ENCODE data around the gene KLHL29. TPM values are rescaled to one million over a fixed set of nuclear protein-coding genes. Genes with fewer than 3 reads are reported as not detected.

Gene KLHL29
- total RNA-seq, 1 experiment from 2014 or later = 2.6 TPM

GRCh38 chr2:23521060-23521459, 136.1 kb downstream of the KLHL29 start:
- TF ChIP-seq EZH2phosphoT487 (IDR thresholded peaks at IDR 0.05; ENCODE audit: borderline replicate concordance, low read length) = no peak
- Histone ChIP-seq H3K9me2 (replicated peaks; ENCODE audit: low read length) (no peaks in the 10 kb centered on the region), H3K27me3 (ENCODE audit: low read length) (no peaks in the 10 kb centered on the region), H3K36me3 (ENCODE audit: low read depth, low read length) (no peaks in the 10 kb centered on the region), H3K9ac (ENCODE audit: low read length) (no peak overlapping the region), H3K4me3 (ENCODE audit: low read length) (no peak overlapping the region), H3K9me3 (ENCODE audit: low read length) (no peaks in the 10 kb centered on the region), H3K27ac (ENCODE audit: low read length) (no peak overlapping the region), H3K4me1 (ENCODE audit: insufficient read depth, low read length) (peaks cover 4% of the 10 kb centered on the region; the same call in 1 of the 2 replicates), H3K4me2 (ENCODE audit: low read length) (no peak overlapping the region), H2AFZ (ENCODE audit: low read length) (no peak overlapping the region), H3K79me2 (ENCODE audit: low read length) (no peaks in the 10 kb centered on the region), H3F3A (ENCODE audit: low read length, unreplicated experiment) (no peaks in the 10 kb centered on the region), H4K20me1 (ENCODE audit: low read length) (no peaks in the 10 kb centered on the region)
- intact Hi-C loops (cut with micrococcal nuclease) = no loop called here
- ATAC-seq (no peak), DNase-seq (no peak)
- POLR2A ChIA-PET (ENCODE audit: unreplicated experiment) = no interaction called here
- no TSS peak for BruUV-seq (replicated peaks)
- CTCF ChIA-PET = no interaction called here

GRCh38 chr2:23522726-23523372, 137.9 kb downstream of the KLHL29 start:
- no peak for DNase-seq
- TF ChIP-seq EZH2phosphoT487 (IDR thresholded peaks at IDR 0.05; ENCODE audit: borderline replicate concordance, low read length) = no peak
- TF ChIP-seq EZH2 (IDR thresholded peaks at IDR 0.05; ENCODE audit: low read length, unreplicated experiment) = no peak
- TF ChIP-seq, protein P1, sequence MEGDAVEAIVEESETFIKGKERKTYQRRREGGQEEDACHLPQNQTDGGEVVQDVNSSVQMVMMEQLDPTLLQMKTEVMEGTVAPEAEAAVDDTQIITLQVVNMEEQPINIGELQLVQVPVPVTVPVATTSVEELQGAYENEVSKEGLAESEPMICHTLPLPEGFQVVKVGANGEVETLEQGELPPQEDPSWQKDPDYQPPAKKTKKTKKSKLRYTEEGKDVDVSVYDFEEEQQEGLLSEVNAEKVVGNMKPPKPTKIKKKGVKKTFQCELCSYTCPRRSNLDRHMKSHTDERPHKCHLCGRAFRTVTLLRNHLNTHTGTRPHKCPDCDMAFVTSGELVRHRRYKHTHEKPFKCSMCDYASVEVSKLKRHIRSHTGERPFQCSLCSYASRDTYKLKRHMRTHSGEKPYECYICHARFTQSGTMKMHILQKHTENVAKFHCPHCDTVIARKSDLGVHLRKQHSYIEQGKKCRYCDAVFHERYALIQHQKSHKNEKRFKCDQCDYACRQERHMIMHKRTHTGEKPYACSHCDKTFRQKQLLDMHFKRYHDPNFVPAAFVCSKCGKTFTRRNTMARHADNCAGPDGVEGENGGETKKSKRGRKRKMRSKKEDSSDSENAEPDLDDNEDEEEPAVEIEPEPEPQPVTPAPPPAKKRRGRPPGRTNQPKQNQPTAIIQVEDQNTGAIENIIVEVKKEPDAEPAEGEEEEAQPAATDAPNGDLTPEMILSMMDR (conservative IDR thresholded peaks at IDR 0.05; ENCODE audit: low read depth, low read length) = no peak

DNA sequence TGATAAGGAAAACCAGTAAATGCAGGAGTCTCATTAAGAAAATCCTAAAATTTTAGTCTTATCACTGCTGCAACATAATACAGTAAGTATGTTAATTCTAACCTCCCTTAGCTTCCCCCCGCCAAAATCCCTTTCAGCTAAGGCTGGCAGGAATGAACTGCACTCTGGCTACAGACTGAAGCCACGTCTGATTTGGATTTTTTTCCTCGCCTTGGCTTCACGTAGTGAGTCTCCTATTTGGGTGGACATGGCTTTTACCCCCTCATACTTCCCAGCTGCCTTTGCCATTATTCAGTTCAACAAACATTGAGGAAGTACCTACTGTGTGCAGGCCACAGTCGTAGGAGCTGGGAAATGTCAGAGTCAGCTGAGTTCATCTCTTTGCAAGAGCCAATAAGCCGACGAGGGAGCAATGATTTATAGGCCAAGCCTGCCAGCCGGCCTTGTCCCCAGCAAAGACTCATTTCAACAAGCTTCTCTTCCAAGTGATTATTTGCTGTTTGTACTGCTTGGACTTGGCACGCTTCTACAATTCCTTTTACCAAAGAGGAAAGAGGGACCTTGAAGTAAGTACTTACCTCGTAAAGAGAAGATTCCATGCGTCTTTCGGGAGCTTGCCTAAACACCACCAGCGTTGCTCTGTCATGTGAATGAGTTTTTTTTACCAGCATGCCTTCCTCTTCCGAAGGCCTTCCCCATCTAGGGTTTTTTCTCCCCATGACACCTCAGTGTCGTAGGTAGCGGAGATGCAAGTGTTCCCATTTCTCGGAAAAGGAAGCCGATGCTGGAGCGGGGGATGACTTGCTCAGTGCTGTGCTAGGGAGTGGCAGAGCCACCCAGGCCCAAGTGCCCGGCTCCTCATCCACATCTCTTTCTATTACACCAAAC, 138.6 kb downstream of the KLHL29 start:
- Histone ChIP-seq H3K9me3 (ENCODE audit: low read length) (no peaks in the 10 kb centered on the region), H3K79me2 (ENCODE audit: low read length) (no peaks in the 10 kb centered on the region), H3K9me2 (replicated peaks; ENCODE audit: low read length) (no peaks in the 10 kb centered on the region), H3K4me1 (ENCODE audit: insufficient read depth, low read length) (peaks cover 4% of the 10 kb centered on the region; the same call in 1 of the 2 replicates), H3K27ac (ENCODE audit: low read length) (no peak overlapping the region), H3K4me3 (ENCODE audit: low read length) (no peak overlapping the region), H3K27me3 (ENCODE audit: low read length) (no peaks in the 10 kb centered on the region), H3K36me3 (ENCODE audit: low read depth, low read length) (no peaks in the 10 kb centered on the region), H4K20me1 (ENCODE audit: low read length) (no peaks in the 10 kb centered on the region), H3F3A (ENCODE audit: low read length, unreplicated experiment) (no peaks in the 10 kb centered on the region), H3K9ac (ENCODE audit: low read length) (no peak overlapping the region), H3K4me2 (ENCODE audit: low read length) (no peak overlapping the region), H2AFZ (ENCODE audit: low read length) (no peak overlapping the region)
- TF ChIP-seq, protein P1 (conservative IDR thresholded peaks at IDR 0.05; ENCODE audit: low read depth, low read length) = no peak
- TF ChIP-seq EZH2 (IDR thresholded peaks at IDR 0.05; ENCODE audit: low read length, unreplicated experiment) = no peak
- TF ChIP-seq EZH2phosphoT487 (IDR thresholded peaks at IDR 0.05; ENCODE audit: borderline replicate concordance, low read length) = no peak
- no TSS peak for BruUV-seq (replicated peaks)
- DNase-seq (no peak), ATAC-seq (no peak)
- intact Hi-C loops (cut with micrococcal nuclease) = no loop called here
- ChIA-PET CTCF (no interaction called here), POLR2A (ENCODE audit: unreplicated experiment) (no interaction called here)

More at GRCh38 chr2:23522726-23523372, 137.9 kb downstream of the KLHL29 start:
- H3K4me3 ChIP-seq (ENCODE audit: low read length) = no peak overlapping the region
- no peak for ATAC-seq
- no peaks in the 10 kb centered on the region for H3K9me2 ChIP-seq (replicated peaks; ENCODE audit: low read length)
- H3K4me1 ChIP-seq (ENCODE audit: insufficient read depth, low read length) = peaks cover 4% of the 10 kb centered on the region; the same call in 1 of the 2 replicates
- no peak overlapping the region for H2AFZ ChIP-seq (ENCODE audit: low read length)
- H3K9me3 ChIP-seq (ENCODE audit: low read length) = no peaks in the 10 kb centered on the region
- no peak overlapping the region for H3K27ac ChIP-seq (ENCODE audit: low read length)
- H3K79me2 ChIP-seq (ENCODE audit: low read length) = no peaks in the 10 kb centered on the region
- H3K9ac ChIP-seq (ENCODE audit: low read length) = no peak overlapping the region
- BruUV-seq (replicated peaks) = no TSS peak
- H3K27me3 ChIP-seq (ENCODE audit: low read length) = no peaks in the 10 kb centered on the region
- no peaks in the 10 kb centered on the region for H3F3A ChIP-seq (ENCODE audit: low read length, unreplicated experiment)
- no peak overlapping the region for H3K4me2 ChIP-seq (ENCODE audit: low read length)
- POLR2A ChIA-PET (ENCODE audit: unreplicated experiment) = no interaction called here
- no peaks in the 10 kb centered on the region for H3K36me3 ChIP-seq (ENCODE audit: low read depth, low read length)
- intact Hi-C loops (cut with micrococcal nuclease) = no loop called here
- no peaks in the 10 kb centered on the region for H4K20me1 ChIP-seq (ENCODE audit: low read length)
- CTCF ChIA-PET = no interaction called here
